ENCODE results near the gene CNIH3.
"Not testable (repeated sequence)": the region's sequence is repeated elsewhere in the genome, so short reads cannot be mapped to it uniquely, and the experiment has no call there.

CNIH3 gene

DNA sequence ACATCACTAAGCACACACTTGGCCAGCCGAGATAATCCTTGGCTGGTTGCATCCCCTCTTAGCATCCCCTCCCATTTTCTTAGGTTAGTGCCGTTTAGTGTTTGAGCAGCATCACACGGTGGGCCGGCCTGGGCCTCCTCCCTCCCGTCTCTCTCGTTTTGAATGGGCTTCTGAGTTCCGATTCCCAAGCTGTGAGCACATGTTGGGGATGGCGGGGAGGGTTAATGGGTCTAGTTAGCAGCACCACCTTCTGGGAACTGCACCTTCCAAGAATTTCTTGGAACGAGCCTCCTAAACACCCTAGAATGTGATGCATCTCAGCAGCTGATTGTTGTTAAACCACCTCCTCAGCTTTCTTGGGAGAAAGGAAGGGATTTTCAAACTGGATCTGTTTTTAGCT, 73.3 kb downstream of the CNIH3 start:
- DNase-seq (ENCODE audit: low spot score): no peak

DNA sequence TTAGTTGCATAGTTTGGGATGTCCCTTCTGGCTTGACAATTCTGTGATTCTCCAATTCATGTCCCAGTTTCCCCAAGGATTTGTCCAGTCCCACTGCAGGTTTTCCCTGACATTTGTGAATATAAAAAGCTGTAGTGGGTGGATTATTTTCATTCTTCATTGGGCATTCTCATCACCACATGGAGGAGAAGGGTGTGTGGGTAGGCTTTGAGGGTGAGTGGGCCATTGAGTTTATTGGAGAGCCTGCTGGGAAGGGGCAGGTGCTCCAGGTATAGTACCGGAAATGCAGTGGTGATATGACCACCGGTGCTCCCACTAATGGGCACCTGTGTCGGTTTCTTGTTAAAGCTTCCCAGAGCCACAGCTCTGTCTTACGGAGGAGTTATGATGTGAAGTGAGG, 74.5 kb downstream of the CNIH3 start:
- DNase-seq (ENCODE audit: low spot score): no peak

DNA sequence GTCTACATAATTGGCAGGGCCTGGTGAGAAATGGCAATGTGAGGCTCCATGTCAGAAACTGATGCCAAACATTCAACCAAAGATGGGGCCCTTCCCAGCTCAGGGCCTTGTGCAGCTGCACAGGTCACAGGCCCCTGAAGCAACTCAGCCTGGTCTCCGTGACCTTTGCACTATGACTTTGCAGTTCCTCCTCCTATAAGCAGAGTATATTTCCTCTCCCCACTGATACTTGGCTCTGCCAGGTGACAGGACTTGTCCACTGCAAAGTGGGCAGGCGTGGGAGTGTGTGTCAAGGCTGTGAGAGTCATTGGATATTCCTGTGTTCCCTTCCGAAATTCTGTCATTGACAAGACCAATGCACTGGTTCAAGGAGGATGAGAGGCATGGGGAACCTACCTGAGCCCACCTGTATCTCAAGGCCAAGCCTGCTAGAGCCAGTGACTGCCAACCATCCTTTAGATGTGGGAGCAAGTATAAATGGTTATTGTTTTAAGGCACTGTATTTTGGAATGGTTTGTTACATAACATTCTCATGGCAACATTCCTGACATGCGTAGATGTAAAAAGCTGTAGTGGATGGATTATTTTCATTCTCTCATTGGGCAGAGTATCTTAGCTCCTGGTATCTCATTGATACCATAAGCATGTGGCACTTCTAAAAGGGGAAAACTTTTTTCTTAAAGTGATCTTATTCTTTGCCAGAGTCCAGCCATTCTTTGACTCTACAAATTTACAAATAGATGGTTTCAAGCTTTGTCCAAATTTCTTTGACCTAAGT, 75.2 kb downstream of the CNIH3 start:
- DNase-seq (ENCODE audit: low spot score): no peak

DNA sequence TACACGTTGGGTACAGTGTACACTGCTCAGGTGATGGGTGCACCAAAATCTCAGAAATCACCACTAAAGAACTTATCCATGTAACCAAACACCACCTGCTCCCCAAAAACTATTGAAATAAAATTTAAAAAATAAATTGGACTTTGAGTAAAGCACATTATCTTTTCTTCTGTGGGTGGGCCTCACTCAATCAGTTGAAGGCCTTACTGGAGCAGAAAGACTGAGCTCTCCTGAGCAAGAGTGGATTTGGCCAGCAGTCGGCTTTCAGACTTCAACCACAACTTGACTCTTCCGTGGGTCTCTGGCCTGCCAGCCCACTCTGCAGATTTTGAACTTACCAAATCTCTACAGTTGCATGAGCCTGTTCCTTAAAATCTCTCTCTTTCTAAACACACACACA, 78.9 kb downstream of the CNIH3 start:
- no peak for DNase-seq (ENCODE audit: low spot score)

DNA sequence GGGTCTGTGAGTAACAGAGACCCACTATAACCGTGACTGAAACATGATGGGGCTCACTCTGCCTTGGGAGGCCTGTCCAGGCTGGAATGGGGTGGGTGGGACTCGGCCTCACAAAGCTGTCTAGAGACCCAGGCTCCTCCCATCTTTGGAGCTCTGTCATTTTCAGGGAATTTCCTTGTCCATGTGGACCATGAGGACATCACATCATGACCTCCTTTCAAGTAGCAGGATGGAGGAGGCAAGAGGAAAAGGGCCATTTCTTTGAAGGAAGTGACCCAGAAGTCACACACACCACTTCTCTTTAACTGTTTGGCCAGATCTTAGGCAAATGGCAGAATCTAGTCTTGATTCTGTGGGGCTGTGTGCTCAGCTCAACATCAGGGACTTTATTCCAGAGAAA, 79.9 kb downstream of the CNIH3 start:
- DNase-seq (ENCODE audit: low spot score): no peak

DNA sequence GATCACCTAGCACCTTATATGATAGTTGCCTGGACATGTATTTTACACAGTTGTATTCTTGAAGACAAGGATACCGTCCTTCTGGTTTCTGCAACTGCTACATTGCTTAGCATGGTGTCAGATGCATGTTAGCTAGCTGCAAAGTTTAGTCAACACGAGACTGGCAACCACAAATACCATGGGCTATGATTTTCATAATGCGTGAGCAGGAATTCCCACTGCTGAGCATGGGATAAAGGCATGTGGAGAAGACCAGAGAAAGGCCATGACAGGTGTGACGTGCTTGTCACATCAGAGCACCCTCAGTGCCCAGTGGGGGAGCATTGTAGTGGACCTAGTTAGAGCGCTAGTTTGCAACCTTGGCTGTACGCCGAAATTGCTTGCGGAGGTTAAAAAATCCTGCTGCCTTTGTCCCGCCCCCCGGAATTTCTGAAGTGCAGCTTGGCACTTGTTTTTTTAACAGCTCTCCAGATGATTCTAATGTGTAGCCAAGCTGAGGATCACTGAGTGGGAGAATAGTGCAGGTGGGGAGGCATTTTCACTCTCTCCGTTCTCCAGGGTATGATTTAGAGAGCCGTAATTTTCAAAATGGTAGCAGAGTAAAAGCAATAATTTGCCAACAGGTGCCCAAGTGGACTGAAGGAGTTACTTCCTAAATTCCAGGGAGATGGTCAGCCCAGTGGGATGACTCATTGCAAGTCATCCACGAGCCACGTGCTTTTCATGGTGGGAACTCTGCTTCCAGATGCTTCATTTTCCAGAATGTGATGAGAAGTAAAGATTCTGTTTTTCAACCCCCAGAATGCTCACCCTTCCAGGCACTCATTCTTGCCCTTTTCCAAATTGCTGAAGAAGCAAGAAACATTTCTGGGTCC, 81.0 kb downstream of the CNIH3 start:
- DNase-seq (ENCODE audit: low spot score): no peak

DNA sequence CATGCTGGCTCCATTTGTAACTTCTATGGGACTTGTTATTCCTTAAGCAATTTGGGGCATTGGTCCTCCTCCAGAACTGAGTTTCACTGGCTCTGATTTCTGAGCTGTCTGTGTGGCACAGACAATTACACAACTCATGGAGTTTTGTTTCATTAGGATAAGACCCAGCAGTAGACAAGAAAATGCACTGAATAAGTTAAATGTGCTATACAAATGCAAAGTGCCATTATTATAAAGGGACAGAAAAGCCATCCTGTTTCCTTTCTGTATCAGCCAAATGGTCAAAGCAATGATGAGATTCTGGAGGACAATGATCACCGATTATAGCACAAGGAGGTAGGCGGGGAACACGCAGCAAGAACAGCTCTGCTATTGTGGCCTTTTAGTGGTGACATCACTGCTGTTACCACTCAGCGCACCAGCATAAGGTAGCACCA, 81.9 kb downstream of the CNIH3 start:
- no peak for DNase-seq (ENCODE audit: low spot score)

DNA sequence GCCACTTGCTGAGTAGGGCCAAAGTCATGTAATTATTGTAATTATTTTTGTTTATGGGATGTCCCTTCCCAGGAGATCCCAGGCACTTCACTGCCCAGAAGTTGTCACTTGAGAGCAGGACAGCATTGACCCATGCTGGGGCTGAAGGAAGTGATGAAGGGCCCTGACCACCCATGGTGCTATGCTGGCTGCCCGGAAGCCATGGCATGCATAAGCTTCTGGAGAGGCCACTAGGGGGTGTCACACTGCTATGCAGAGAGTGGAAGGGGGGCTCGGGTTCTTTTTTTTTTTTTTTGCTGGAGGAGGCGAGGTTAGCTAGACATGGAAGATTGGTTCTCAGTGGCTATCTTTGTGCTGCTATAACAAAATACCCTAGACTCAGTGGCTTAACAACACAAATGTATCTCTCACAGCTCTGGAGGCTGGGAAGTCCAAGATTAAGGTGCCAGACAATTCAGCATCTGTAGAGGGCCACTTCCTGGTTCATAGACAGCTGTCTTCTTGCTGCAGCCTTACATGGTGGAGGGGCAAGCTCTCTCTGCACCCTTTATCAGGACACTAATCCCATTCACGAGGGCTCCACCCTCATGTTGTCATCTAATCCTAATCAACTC, 84.9 kb downstream of the CNIH3 start:
- no peak for DNase-seq (ENCODE audit: low spot score)

DNA sequence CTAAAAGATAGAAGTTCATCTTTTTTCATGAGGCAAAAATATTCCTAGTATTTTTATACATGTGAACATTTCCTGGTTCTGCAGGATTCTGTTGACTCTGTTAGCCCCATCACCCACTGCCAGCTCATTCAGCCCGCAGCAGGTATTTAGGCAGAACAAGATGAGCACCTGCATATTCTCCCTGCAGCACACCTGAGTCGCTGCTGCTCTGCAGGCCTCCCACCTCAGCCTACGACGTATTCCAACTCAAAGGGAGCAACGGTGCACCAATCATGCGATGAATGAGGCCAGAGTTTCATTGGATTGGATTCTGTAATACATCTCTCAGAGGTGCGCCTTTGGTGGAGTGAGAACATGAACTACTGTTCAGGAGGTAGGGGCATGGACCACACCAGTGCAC, 87.6 kb downstream of the CNIH3 start:
- DNase-seq (ENCODE audit: low spot score): no peak

DNA sequence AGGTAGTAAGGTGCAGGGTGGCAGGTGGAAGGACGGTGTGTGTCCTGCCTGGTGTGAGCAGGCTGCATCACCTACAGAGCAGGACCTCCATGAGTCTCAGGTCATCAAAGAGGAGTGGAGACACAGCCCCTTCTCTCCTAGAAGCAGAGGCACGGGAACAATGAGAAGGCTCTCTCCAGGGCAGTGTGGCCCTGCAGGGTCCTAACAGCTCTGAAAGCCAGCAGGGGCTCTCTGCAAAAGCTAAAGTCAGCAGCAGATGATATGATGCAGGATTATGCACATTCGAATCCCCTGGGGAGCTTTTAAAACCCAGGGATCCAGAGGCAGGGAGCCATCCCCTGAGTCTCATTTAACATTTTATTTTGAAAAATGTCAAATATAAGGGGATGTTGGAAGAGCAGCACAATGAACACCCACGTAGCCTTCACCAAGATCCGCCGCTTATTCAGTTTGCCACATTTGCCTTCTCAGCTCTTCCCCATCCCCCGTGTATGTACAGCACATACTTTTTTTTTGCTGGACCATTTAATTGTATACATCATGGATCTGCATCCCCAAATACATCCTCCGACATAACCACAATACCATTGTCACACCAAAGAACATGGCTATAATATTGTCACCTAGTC, 88.1 kb downstream of the CNIH3 start:
- DNase-seq (ENCODE audit: low spot score): no peak

DNA sequence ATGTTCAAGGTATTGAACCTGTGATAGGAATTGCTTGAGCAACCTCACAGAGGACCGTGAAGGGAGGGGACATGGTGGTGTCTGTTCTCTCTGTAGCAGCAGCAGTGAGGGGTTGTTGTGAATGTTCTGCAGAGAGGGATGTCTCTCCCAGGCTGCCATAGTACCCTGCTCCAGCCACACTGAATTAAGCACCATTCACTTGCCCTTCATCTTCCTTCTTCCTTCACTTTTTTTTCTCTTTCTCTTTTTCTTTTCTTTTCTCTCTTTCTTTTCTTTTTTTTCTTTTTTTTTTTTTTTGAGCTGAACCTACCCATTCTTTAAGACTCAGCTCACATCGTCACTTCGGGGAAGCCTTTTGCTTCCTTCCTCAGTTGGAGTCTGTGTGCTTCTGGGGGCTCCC, 89.5 kb downstream of the CNIH3 start:
- no peak for DNase-seq (ENCODE audit: low spot score)

DNA sequence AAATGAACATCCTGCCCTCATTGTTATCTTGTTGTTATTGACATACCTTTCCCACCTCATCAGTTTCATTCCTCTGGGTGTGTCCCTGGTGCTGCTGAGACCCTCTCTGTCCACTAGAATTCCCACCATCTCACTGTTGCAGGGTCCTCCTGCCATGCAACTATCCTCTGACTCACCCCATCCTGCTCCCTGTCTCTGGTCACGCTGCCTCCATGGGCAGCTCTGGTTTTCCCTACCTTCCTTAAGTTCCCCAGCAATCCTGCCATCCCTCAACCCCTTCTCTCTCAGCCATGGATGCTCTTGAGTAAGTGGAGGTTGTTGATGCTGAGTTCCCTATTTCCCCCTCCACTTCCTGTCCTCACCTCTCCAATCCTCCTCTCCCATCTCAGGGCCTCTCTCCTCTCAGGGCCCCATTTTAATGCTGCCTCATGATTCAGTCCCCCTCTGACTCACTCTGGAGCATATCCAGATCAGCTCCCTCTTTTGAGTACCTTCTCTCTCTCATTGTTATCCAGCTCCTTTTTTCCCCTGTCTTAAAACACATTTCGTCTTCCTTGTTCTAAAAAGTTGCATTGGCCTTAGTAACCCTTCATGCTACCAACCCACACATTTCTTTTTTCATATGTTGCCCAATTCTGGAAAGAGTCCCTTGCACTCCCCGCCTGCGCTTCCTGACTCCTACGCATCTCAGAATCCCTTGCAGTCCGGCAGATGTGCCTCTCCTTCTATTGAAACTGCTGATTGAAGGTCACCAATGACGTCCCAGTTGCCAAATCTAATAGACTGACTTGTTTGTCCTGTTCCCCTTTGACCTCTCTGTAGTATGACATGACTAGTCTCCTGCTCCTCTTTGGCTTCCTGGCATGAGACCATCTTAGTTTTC, 92.0 kb downstream of the CNIH3 start:
- no peak for DNase-seq (ENCODE audit: low spot score)

DNA sequence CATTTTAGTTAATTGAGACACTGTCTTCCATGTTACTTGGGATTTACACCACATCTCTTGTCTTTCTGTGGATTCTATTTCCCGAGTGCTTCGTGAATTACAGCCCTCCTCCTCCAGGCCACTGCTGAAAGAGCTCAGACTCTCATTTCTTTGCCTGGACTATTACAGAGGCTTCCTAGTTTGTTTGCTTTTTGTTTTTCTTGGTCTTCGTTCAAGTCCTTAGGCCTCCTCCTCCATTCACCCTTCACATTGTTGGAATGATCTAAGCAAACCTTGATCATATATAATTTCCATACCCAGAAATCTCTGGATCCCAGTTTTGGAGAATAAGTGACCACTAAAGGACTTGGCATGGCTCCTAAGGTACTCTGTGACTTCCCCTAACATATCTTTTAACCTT, 94.1 kb downstream of the CNIH3 start:
- no peak for DNase-seq (ENCODE audit: low spot score)

DNA sequence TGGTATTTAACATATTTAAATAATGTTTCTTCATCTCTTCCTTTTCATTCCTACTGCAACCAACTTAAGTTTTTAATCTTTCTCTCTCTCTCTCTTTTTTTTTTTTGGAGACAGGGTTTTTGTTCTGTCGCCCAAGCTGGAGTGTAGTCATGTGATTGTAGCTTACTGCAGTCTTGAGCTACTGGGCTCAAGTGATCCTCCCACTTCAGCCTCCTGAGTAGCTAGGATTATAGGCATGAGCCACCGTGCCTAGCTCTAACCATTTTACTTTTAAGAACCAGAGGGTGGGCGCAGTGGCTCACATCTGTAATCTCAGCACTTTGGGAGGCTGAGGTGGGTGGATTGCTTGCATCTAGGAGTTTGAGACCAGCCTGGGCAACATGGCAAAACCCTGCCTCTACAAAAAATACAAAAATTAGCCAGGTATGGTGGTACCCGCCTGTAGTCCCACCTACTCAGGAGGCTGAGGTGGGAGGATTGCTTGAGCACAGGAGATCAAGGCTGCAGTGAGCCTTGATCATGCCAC, 95.2 kb downstream of the CNIH3 start:
- DNase-seq (ENCODE audit: low spot score): not testable (repeated sequence)

DNA sequence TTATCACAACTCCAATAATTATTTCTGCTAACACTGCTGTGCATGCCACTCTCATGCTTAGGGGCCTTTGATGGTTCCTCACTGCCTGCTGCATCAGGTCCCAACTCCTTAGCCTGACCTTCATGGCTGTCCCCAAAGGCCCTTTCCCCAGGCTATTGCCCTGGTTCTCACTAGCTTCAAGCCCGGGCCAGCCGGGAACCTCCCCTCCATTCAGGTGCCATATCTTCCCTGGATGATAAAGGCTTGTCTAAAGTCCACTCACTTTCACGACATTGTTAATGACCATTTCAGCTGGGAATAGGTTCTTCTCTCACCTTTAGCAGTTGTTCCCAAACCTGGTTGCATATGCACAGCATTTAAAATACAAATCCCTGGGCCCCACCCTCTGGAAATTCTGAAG, 95.8 kb downstream of the CNIH3 start:
- no peak for DNase-seq (ENCODE audit: low spot score)

DNA sequence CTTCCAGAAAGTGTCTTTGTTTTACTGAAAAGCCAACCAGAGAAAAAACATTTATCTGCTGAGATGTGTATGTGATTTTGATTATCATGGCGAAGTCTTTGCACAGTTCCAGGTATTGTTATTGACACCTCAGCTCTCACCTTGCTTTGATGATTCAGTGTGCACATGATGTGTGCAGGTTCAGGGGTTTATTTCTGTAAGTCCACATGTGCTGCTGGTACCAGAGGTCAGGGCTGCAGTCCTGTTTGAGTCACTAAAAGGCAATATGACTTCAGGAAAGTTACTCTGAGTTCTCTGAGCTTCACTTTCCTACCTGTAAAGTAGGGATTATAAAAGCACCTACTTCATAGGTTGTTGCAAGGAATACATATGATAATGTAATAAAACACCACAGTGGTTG, 97.1 kb downstream of the CNIH3 start:
- DNase-seq (ENCODE audit: low spot score): no peak

DNA sequence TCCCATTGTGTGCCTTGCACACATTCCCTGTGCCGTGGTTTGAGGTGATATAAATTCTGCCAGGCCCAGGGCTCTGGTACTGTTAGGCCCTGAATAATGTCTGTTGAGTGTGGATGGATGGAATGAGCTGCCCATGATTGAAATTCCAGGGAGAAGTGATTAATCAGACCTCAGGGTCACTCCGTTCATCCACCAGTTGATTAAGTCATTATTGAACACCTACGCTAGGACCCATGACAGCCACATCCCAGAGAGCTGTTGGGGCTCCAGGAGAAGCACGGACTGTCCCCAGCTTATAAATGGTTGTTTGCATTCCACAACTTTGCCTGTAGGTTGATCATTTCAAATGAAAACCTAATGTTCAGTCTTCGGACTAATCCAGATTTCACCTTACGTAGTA, 98.4 kb downstream of the CNIH3 start:
- no peak for DNase-seq (ENCODE audit: low spot score)

DNA sequence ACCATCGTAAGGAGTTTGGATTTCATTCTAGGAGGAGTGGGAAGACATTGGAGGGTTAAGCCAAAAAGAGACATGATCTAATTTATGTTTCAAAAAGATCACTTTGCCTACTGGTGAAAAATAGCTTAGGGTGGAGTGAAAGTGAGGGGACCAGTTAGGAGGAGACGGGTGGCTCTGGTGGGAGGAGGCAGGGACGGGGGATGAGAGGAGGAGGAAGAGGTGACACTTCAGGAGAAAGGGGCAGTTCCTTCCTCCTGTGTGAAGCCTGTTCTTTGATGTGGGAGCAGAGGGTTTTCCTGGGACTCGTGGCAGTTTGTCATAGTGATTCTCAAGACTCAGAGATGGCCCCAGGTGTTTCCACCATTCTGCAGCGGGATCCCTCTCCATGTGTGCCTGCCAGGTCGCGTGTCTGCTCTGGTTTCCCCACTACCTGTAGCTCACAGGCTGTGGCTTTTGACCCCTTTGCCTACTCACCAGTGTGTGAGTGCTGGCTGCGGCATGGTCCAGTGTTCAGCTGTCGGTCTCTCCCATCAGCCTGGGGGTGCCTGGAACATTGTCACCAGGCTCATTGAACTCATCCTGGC, 102.4 kb downstream of the CNIH3 start:
- DNase-seq (ENCODE audit: low spot score): no peak

DNA sequence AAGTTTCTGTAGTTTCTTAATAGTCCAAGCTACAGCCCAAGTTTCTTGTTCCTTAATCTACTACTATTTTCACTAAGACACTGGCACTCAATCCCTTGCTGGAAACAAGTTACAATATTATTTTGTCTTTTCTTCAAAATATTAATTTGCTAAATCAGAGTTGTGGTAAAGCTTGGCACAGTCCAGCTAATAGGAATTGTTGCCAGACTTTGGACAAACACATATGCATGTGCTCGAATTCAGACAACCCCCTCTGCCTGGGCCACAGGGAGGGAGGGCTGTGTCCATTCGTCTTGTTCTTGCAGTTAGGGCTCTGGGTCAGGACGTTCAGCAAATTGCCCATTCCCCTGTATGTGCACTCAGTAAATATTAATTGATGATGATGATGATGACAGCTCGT, 103.6 kb downstream of the CNIH3 start:
- no peak for DNase-seq (ENCODE audit: low spot score)

DNA sequence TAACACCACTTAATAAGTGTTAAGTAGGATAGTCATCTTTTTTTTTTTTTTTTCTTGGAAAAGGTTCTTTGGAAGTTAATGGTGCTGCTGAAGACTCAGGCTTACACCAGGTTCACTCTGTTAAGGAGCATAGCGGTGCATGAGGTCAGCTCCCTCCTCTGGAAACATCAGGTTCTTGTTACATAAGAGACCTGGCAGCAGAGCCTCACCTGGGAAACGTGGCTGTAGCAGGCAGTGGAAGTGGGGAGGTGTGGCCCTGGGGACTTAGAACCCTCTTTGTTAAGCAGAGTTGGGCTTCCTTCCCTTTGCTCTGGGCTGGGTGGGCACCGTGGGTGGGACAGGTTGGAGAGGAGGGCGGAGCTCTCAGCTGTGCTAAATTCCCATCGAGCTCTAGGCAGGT, 104.1 kb downstream of the CNIH3 start:
- DNase-seq (ENCODE audit: low spot score): no peak

DNA sequence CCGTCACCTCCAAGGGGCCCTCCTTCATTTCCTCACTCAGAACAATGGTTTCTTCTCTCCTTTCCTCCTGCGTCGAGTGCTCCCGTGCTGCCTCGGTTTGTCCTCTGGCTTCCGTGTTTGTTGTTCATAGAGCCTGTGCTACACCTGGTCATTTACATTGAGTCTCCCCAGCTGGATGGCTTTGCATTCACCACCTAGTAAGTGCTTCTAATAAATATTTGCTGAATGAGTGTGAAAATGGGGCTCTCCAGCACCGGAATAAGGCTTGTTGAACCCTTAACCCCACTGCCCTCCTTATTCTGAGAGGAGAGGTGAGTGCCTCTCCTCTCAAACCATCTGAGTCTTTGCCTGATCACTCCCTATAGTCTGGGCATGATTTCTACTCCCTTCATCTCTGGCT, 104.9 kb downstream of the CNIH3 start:
- DNase-seq (ENCODE audit: low spot score): no peak
